Heart right ventricle (tissue), 16 donors: ENCODE results near the gene HPN. TPM values are rescaled to one million over a fixed set of nuclear protein-coding genes. Genes with fewer than 3 reads are reported as not detected.
A peak's percentile ranks its signal among the peaks of the same experiment; 100 is the strongest.

Experiments used
- ATAC-seq, 8 donors: fragments of 200-7000 bp; cut with Tn5 transposase; one replicate each; pipeline ENCODE4 v1.9.1; 2020; ENCODE audit warnings: mild to moderate bottlenecking in 8 of 8, moderate library complexity in 8 of 8, moderate number of reproducible peaks in 1 of 8
- DNase-seq, 2 donors: peaks; one replicate each; pipeline ENCODE4 v3.0.0-alpha.2; 2020
- H3K27ac ChIP-seq, 10 donors: fragments of 200-600 bp; sonication (generic) in 2 of 10; one replicate each; pipeline versions ENCODE4 v1.5.0 to v1.8.0; 2020 to 2022; ENCODE audit warnings: mild to moderate bottlenecking in 3 of 10
- H3K27me3 ChIP-seq, 7 donors: fragments of 200-600 bp; one replicate each; pipeline ENCODE4 v1.8.0; 2021 to 2022; ENCODE audit warnings: mild to moderate bottlenecking in 2 of 7
- H3K36me3 ChIP-seq, 9 donors: fragments of 200-600 bp; sonication (generic) in 1 of 9; one replicate each; pipeline versions ENCODE4 v1.5.0 to v1.8.0; 2020 to 2022; ENCODE audit warnings: mild to moderate bottlenecking in 2 of 9
- H3K4me1 ChIP-seq, 9 donors: fragments of 200-600 bp; sonication (generic) in 1 of 9; one replicate each; pipeline versions ENCODE4 v1.5.0 to v1.8.0; 2020 to 2022; ENCODE audit warnings: mild to moderate bottlenecking in 4 of 9
- H3K4me3 ChIP-seq, 10 donors: fragments of 200-600 bp; sonication (generic) in 2 of 10; one replicate each; pipeline versions ENCODE4 v1.5.0 to v1.8.0; 2020 to 2022; ENCODE audit warnings: mild to moderate bottlenecking in 7 of 10, moderate library complexity in 2 of 10
- H3K9me3 ChIP-seq, 11 donors: fragments of 200-600 bp in 10 of 11; sonication (generic) in 2 of 11; one replicate each; pipeline versions ENCODE4 v1.5.0 to v1.8.0; 2013 to 2022; ENCODE audit warnings: mild to moderate bottlenecking in 2 of 11, control low read depth in 1 of 11, moderate library complexity in 1 of 11
- CTCF ChIP-seq, 9 donors: fragments of 200-600 bp; sonication (generic) in 2 of 9; IDR thresholded peaks; one replicate each; pipeline versions ENCODE4 v1.5.0 to v1.8.0; 2021 to 2022; ENCODE audit warnings: antibody characterized with exemption in 9 of 9, mild to moderate bottlenecking in 5 of 9, moderate library complexity in 1 of 9
- WGBS, 2 donors: extraction: QIAGEN DNeasy Blood & Tissue Kit; methylation state at CpG; one replicate each; pipeline ENCODE4 v1.1.7; 2013; ENCODE audit warnings: inconsistent platforms in 1 of 2; 5-methylcytosine and 5-hydroxymethylcytosine counted together
- intact Hi-C, 10 donors: fragments of 100-400 bp; cut with DNase I; formaldehyde crosslinking; loops; one replicate each; pipeline versions ENCODE4 v1.11.1 to v1.14.2; 2022
- polyA plus RNA-seq, 2 donors: library from polyadenylated mRNA; stranded (reverse); fragments of 200-250 nt; gene quantifications; one replicate each; pipeline ENCODE4 v1.2.3, GENCODE V29; 2013
- total RNA-seq, 10 donors: library from RNA; stranded (reverse); fragmentation: NEBNext Ultra II Directional in 3 of 10; extraction: Animal tissue kit (Norgen Biotek cat#: 25700) in 3 of 10; gene quantifications; one replicate each; pipeline versions ENCODE4 v1.2.1 to v1.2.4, GENCODE V29; 2021 to 2023
- donor health status: Arrhythmogenic right ventricular cardiomyopathy.
- donor health status: ischemic (EF 13 %, LVEDD 7.1; RV severe dilation, severe dysfunction).
- donor health status: healthy with polysubstance abuse.
- donor health status: DM: no; HTN: yes; CAD: no.
- donor health status: DM: no; HTN: no; CAD: no.
- donor health status: ischemic (EF 25% LVEDD 6.9; RV normal size, moderate dysfunction).
- donor health status: ischemic (EF 25% LVEDD 5.7; RV mildly dilated, moderate dysfunction).
- donor health status: healthy.
- donor health status: DM: yes; HTN: yes; CAD: no.
- donor health status: Ischemic cardiomyopathy.
- donor health status: ischemic (EF 35%, LVEDD 5.7; RV mildly dilated, moderate dysfunction).
- donor health status: nonischemic (EF 11% LVEDD 7.7; RV severe dilation, severe dysfunction).
- donor health status: DM: yes; HTN: yes; CAD: no.
- donor health status: PGD.
- donor health status: ischemic (EF 29% LVEDD 5.4; RV normal size, mild dysfunction).
- donor health status: nonischemic (EF 23%, LVEDD 6.1; RV moderate dilation, normal function).

The HPN gene
- total and polyA plus RNA-seq, 12 donors, result 1.4 to 13.1 (median 4.0) TPM

- intact Hi-C loops, result no loop called here
- 44 to 52% methylated on average over 37 to 39 of the region's 39 CpGs for WGBS, 2 donors
- no peaks in the 10 kb centered on the region for H3K9me3 ChIP-seq
- H3K27ac ChIP-seq, result peak overlapping the region; percentile 63 to 89 (median 84)
- H3K4me1 ChIP-seq, result peaks cover 10 to 67% (median 52%) of the 10 kb centered on the region in 9 donors
- no peak for TF ChIP-seq CTCF (IDR thresholded peaks at IDR 0.05)
- H3K27me3 ChIP-seq, result peaks cover 0 to 7% (median 0%) of the 10 kb centered on the region in 7 donors
- H3K36me3 ChIP-seq, result peaks cover 0 to 7% (median 0%) of the 10 kb centered on the region in 9 donors
- peak overlapping the region in 8 of 10 donors; percentile 16 to 39 (median 28) for H3K4me3 ChIP-seq
- ATAC-seq (no peak), DNase-seq (no peak)
Observed at GRCh38 chr19:35039881-35040825, 1.4 kb upstream of the HPN start.

- intact Hi-C loops, result no loop called here
- Histone ChIP-seq H3K9me3 (no peaks in the 10 kb centered on the region), H3K4me3 (peak overlapping the region in 9 of 10 donors; percentile 0 to 39 (median 28)), H3K4me1 (peaks cover 10 to 67% (median 52%) of the 10 kb centered on the region in 9 donors), H3K27ac (peak overlapping the region; percentile 59 to 89 (median 84)), H3K27me3 (peaks cover 0 to 7% (median 0%) of the 10 kb centered on the region in 7 donors), H3K36me3 (peaks cover 0 to 6% (median 0%) of the 10 kb centered on the region in 9 donors)
- WGBS, 2 donors, result 7 to 10% methylated on average over 36 of the region's 36 CpGs
- DNase-seq, result peak; percentile 93 to 94
- no peak for TF ChIP-seq CTCF (IDR thresholded peaks at IDR 0.05)
- peak; percentile 81 to 93 (median 88) for ATAC-seq
Observed at GRCh38 chr19:35040826-35041547, 534 bp upstream of the HPN start.

- peaks cover 0 to 7% (median 0%) of the 10 kb centered on the region in 7 donors for H3K27me3 ChIP-seq
- no peaks in the 10 kb centered on the region for H3K36me3 ChIP-seq
- intact Hi-C loops, result no loop called here
- 73 to 79% methylated on average over 14 of the region's 14 CpGs for WGBS, 2 donors
- ATAC-seq (no peak), DNase-seq (no peak)
- H3K27ac ChIP-seq, result peak overlapping the region in 9 of 10 donors; percentile 47 to 89 (median 83)
- H3K4me3 ChIP-seq, result no peak overlapping the region
- peaks cover 10 to 65% (median 50%) of the 10 kb centered on the region in 9 donors for H3K4me1 ChIP-seq
- no peak for TF ChIP-seq CTCF (IDR thresholded peaks at IDR 0.05)
- no peaks in the 10 kb centered on the region for H3K9me3 ChIP-seq
Observed at GRCh38 chr19:35042056-35042730, 672 bp downstream of the HPN start.
